SKM-1 treated with dmso at 0.1 percent for 144 hours (cell line): ENCODE measurements around the gene CSNK1E.
"Not testable (repeated sequence)": the region's sequence is repeated elsewhere in the genome, so short reads cannot be mapped to it uniquely, and the experiment has no call there.

ENCODE experiments used
- DNase-seq: peaks from one replicate; lab custom pipeline; 2025; ENCODE audit not compliant: unreplicated experiment; lab: John Stamatoyannopoulos, UW

The CSNK1E gene

GRCh38 chr22:38317122-38317994 is at the start of gene CSNK1E:
TSS of gene CSNK1E (minus strand) at chr22:38317433. CDS start at chr22:38314157, 3,276 bp downstream.
- peak; percentile 37 for DNase-seq

GRCh38 chr22:38365829-38366228 is 48.6 kb upstream of the CSNK1E start:
- not testable (repeated sequence) for DNase-seq

DNA sequence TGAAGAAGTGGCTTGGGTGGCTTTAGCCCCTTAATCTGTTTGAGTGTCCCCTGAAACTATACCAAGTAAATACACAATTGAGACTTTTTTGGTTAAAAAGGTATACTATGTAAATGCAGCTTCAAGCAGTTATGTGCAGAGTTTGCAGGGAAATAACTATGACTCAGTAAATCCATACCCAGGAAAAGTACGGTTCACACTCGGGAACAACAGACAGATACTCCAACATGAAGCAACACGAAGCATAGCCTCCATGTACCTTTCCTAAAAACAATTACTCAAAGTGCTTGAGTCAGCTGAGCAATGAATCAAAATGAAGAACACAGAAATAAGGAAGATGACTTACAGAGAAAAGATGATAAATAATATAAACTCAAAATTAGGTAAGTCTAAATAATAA is 47.9 kb upstream of the CSNK1E start:
- DNase-seq, result not testable (repeated sequence)

DNA sequence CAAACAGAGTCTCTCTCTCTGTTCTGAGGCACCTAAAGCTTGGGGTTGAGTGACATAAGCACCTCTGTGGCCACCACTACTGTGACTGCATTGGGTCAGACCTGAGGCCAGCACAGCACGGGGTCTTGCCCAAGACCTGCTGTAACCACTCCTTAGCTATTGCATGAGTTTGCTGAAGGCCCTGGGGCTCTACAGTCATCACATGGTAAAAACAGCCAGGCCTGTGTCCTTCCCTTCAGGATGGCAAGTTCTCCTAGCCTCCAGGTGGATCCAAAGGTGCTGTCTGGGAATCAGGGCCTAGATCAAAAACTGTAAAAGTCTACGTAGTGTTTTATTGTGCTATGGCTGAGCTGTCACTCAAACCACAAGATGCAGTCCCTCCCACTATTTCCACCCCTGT is 43.3 kb upstream of the CSNK1E start:
- not testable (repeated sequence) for DNase-seq

GRCh38 chr22:38359817-38360216 is 42.6 kb upstream of the CSNK1E start:
- not testable (repeated sequence) for DNase-seq

GRCh38 chr22:38357971-38358370 is 40.7 kb upstream of the CSNK1E start:
- not testable (repeated sequence) for DNase-seq

GRCh38 chr22:38355275-38355674 is 38.0 kb upstream of the CSNK1E start:
- DNase-seq, result no peak

DNA sequence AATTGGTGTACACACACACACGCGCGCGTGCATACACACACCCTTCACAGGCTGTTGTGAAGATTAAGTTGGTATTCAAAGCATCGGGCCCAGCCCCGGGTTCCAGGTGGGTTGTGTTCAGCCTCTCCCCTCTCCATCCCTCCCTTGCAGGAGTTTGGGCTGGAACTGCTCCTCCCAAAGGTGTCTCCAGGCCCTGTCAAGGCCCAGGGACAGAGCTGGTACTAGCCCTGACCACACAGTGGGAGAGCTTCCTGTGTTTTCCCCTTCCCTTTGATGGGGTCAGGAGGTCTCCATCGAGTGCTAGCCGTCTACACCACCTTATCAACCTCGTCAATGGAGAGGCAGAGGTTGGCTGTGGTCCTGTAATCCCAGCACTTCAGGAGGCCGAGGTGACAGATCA is 36.5 kb upstream of the CSNK1E start:
- DNase-seq, result no peak

DNA sequence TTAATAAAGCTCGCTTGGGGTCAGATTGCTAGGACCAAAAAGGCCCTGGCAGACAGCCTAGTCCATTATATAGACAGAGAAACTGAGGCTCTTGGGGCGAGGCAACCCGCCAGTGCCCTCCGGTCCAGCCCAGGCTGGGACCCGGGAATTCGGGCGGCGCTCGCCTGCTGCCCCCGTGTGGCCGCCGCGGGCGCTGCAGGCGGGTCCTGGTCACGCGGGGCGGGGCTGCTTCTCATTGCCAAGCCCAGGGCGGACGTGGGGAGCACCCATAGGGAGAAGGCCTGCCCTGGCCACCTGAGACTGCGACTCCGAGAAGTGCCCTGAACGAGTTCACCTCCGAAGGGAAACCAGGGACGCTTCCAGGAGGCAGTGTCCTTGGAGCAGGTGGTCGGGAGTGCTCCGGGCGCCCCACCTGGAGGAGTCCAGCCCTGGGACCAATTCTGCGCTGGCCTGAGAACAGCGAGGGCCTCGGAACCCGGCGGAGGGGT is 36.0 kb upstream of the CSNK1E start:
- DNase-seq, result peak; percentile 31

DNA sequence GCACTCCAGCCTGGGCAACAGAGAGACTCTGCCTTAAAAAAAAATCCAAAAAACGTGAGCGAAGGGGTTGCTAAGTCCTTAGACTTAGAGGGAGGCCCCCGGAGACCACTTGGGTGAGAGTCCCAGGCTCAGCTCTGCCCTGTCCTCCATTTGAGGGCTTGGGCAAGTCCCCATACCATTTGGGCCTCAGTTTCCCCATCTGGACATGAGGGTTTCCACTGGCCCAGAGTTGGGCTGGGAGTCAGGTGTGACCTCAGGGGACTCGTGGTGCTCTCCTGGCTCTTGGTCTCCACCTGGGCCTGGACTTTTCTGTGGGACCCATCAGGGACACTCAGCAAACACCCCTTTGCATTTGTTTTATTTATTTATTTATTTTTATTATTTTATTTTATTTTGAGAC is 35.2 kb upstream of the CSNK1E start:
- DNase-seq, result no peak

DNA sequence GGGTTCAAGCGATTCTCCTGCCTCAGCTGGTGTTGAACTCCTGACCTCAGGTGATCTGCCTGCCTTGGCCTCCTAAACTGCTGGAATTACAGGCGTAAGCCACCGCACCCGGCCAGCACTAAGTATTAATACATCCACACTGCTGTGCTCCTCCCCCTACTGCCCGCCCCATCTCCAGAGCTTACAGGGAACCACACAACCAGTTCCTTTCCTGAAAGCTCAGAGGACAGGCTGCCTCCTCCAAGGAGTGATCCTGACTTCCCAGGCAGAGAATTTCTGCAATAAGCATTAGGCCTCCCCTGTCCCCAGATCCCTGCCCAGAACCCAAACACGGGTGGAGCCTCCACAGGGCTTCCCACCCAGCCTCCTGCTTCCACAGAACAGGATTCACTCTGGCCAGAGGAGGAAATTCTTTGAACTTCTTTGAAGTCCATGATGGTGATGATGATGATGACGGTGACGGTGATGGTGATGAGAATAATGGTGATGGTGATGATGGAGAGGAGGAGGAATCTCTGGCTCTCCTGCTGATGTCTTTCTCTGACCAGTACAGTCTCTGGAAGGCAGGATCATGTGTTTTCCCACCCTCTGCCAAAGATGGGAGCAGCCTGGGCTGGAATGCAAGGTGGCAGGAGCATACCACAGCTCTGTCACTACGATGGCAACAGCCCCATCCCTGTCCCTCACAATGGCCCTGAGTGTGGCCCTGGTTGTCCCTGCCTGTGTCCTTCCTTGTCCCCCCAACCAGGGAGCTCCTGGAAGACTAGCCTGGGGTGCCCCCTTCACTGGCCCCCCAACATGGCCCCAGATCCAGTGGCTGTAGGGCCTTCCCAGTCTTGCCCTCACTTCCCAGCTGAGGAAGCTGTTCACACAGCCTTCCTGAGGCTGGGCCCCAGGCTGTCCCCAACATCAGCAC is 33.5 kb upstream of the CSNK1E start:
- no peak for DNase-seq

DNA sequence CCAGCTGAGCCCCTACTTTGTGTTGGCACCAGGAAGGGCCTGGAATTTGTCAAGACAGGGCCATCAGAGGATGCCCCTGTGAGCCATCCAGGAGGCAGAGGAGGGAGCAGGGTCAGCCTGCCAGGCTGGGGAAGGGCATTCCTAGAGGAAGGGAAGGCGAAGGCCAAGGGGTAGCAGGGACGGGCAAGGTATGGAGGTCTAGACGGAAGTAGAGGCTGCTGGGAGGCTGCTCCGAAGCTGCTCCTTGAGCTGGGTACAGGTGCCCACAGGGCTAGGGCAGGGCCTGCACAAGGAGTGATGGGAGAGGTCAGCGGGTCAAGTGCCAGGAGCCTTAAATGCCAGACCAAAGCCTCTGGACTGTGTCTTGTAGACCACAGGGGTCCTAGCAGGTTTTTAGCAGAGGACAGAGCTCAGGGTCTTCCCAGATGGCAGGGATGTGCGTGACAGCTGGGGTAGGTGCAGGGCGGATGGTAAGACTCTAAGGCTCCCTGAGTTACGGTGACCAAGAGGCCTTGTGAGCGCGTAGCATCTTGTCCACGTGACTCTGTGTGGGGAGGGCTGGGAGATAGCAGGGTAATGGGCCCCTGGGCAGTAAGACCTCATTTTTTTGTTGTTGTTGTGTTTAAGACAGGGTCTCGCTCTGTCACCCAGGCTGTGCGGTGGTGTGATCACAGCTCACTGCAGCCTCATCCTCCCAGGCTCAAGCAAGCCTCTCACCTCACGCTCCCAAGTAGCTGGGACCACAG is 31.7 kb upstream of the CSNK1E start:
- no peak for DNase-seq

GRCh38 chr22:38347944-38348750 is 30.9 kb upstream of the CSNK1E start:
- DNase-seq, result no peak

- no peak for DNase-seq
Observed at GRCh38 chr22:38347181-38347943, 30.1 kb upstream of the CSNK1E start.

DNA sequence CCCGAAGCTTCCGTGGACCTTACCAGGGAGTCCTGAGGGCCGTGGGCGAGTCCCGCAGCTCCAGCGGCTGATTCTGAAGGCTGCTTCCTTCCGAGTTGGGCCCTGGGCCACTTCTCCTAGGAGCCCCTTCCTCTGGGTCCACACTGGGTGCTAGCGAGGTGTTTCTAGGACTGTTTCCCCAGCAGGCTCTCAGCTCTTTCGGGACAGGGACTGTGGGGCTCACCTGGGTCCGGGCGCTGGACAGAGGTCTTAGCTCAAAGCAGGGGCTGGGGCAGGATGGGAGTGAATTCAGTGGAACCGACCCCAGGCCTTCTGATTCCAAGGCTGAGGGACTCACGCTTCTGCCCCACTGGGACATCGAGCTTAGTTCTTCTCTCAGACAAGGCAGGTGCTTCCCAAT is 29.3 kb upstream of the CSNK1E start:
- DNase-seq, result no peak

DNA sequence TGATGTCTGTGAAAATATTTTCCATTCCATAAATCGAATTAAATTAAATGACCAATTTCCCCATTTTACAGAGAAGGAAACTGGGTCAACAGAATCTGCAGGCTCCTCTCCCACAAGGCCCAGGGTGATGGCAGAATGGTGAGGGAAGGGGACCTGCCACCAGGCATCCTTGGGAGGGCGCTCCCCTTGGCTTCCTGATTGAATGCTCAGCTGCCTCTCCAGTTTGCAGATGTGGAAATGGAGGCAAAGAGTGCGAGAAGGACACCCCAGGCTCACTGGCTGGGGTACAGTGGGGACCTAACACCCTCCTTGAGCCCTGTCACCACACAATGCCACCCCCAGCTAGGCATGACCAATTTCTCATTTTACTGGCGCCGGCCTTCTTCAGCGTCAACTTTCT is 28.5 kb upstream of the CSNK1E start:
- DNase-seq, result no peak

DNA sequence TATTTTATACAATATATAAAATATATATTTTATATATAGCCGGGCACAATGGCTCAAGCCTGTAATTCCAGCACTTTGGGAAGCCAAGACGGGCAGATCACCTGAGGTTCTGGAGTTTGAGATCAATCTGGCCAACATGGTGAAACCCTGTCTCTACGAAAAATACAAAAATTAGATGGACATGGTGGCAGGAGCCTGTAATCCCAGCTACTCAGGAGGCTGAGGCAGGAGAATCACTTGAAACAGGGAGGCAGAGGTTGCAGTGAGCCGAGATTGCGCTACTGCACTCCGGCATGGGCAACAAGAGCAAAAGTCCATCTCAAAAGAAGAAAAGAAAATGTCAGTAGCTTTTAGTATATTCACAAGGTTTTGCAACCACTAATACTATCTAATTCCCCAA is 22.7 kb upstream of the CSNK1E start:
- DNase-seq, result not testable (repeated sequence)

- DNase-seq, result peak; percentile 62
Observed at GRCh38 chr22:38338772-38339379, 21.6 kb upstream of the CSNK1E start.

GRCh38 chr22:38336699-38337098 is 19.5 kb upstream of the CSNK1E start:
- DNase-seq, result no peak
